H9 (cell line): ENCODE results near the gene TMC2. TPM values are rescaled to one million over a fixed set of nuclear protein-coding genes. Genes with fewer than 3 reads are reported as not detected.

ENCODE experiments used
- DNase-seq: peaks from one replicate; pipeline ENCODE4 v3.0.0-alpha.2; 2017
- H2AFZ ChIP-seq: one replicate; pipeline ENCODE4 v1.6.1; 2013; ENCODE audit warnings: mild to moderate bottlenecking, low read length, control low read depth, moderate library complexity
- H2AK5ac ChIP-seq: 2 replicates; pipeline ENCODE4 v1.6.1; 2013; ENCODE audit warnings: low read length, control low read depth, mixed read lengths; ENCODE audit not compliant: insufficient read length
- H2BK120ac ChIP-seq: one replicate; pipeline ENCODE4 v1.6.1; 2013; ENCODE audit warnings: low read depth, mild to moderate bottlenecking, low read length, control low read depth, inconsistent platforms; ENCODE audit not compliant: poor library complexity, severe bottlenecking
- H2BK12ac ChIP-seq: 2 replicates; pipeline ENCODE4 v1.6.1; 2013; ENCODE audit warnings: low read length, control low read depth, mixed read lengths, low read depth; ENCODE audit not compliant: insufficient read length
- H2BK15ac ChIP-seq: 2 replicates; pipeline ENCODE4 v1.6.1; 2013; ENCODE audit warnings: low read depth, low read length, control low read depth
- H2BK20ac ChIP-seq: one replicate; pipeline ENCODE4 v1.6.1; 2013; ENCODE audit warnings: low read depth, mild to moderate bottlenecking, low read length, control low read depth, inconsistent platforms; ENCODE audit not compliant: poor library complexity, severe bottlenecking
- H2BK5ac ChIP-seq: 2 replicates; pipeline ENCODE4 v1.6.1; 2013; ENCODE audit warnings: low read length, control low read depth, mixed read lengths; ENCODE audit not compliant: insufficient read length
- H3K14ac ChIP-seq: 2 replicates; pipeline ENCODE4 v1.6.1; 2013; ENCODE audit warnings: low read length, control low read depth; ENCODE audit not compliant: insufficient read depth
- H3K18ac ChIP-seq: 2 replicates; pipeline ENCODE4 v1.6.1; 2013; ENCODE audit warnings: low read depth, mild to moderate bottlenecking, mixed read lengths, low read length, control low read depth; ENCODE audit not compliant: insufficient read length
- H3K23ac ChIP-seq: 2 replicates; pipeline ENCODE4 v1.6.1; 2013; ENCODE audit warnings: low read length, control low read depth, mixed read lengths, low read depth; ENCODE audit not compliant: insufficient read length
- H3K23me2 ChIP-seq: 2 replicates; pipeline ENCODE4 v1.6.1; 2013; ENCODE audit warnings: low read depth, mild to moderate bottlenecking, mixed read lengths, low read length, control low read depth; ENCODE audit not compliant: insufficient read length, poor library complexity, severe bottlenecking
- H3K27ac ChIP-seq: 2 replicates; pipeline ENCODE4 v1.5.1; 2013; ENCODE audit warnings: low read length, control low read depth, mixed read lengths, low read depth; ENCODE audit not compliant: insufficient read length
- H3K27me3 ChIP-seq: 2 replicates; pipeline ENCODE4 v1.6.1; 2013; ENCODE audit warnings: low read length, control low read depth, inconsistent platforms; ENCODE audit not compliant: insufficient read depth
- H3K4ac ChIP-seq: 2 replicates; pipeline ENCODE4 v1.6.1; 2013; ENCODE audit warnings: low read depth, mild to moderate bottlenecking, control low read depth, inconsistent platforms, low read length, moderate library complexity
- H3K4me1 ChIP-seq: 2 replicates; pipeline ENCODE4 v1.6.1; 2013; ENCODE audit warnings: low read length, control low read depth, inconsistent platforms; ENCODE audit not compliant: insufficient read depth
- H3K4me2 ChIP-seq: 2 replicates; pipeline ENCODE4 v1.6.1; 2013; ENCODE audit warnings: low read length, control low read depth, mixed read lengths; ENCODE audit not compliant: insufficient read length, insufficient read depth
- H3K56ac ChIP-seq: 2 replicates; pipeline ENCODE4 v1.6.1; 2013; ENCODE audit warnings: low read depth, mild to moderate bottlenecking, mixed read lengths, low read length, control low read depth; ENCODE audit not compliant: insufficient read length
- H3K79me1 ChIP-seq: 2 replicates; pipeline ENCODE4 v1.6.1; 2013; ENCODE audit warnings: low read depth, mild to moderate bottlenecking, moderate library complexity, low read length, control low read depth, inconsistent platforms; ENCODE audit not compliant: insufficient read depth, poor library complexity, severe bottlenecking
- H3K79me2 ChIP-seq: 2 replicates; pipeline ENCODE4 v1.6.1; 2013; ENCODE audit warnings: low read length, control low read depth, inconsistent platforms; ENCODE audit not compliant: insufficient read depth
- H3K9ac ChIP-seq: 2 replicates; pipeline ENCODE4 v1.6.1; 2013; ENCODE audit warnings: low read length, control low read depth, mixed read lengths; ENCODE audit not compliant: insufficient read length; ENCODE audit errors: extremely low read depth
- H3K9me3 ChIP-seq: one replicate; pipeline ENCODE4 v1.6.1; 2013; ENCODE audit warnings: low read depth, low read length, inconsistent platforms; ENCODE audit not compliant: control insufficient read depth
- H3T11ph ChIP-seq: one replicate; pipeline ENCODE4 v1.6.1; 2013; ENCODE audit warnings: mild to moderate bottlenecking, low read length, control low read depth, inconsistent platforms
- H4K20me1 ChIP-seq: one replicate; pipeline ENCODE4 v1.6.1; 2013; ENCODE audit not compliant: control insufficient read depth, insufficient read length, insufficient read depth
- H4K5ac ChIP-seq: 2 replicates; pipeline ENCODE4 v1.6.1; 2013; ENCODE audit warnings: low read depth, mild to moderate bottlenecking, mixed read lengths, low read length, control low read depth; ENCODE audit not compliant: insufficient read length
- H4K8ac ChIP-seq: replicated peaks from 2 replicates; pipeline ENCODE4 v1.6.1; 2013; ENCODE audit warnings: low read length, control low read depth, mixed read lengths, low read depth; ENCODE audit not compliant: insufficient read length
- H4K91ac ChIP-seq: 2 replicates; pipeline ENCODE4 v1.6.1; 2013; ENCODE audit warnings: low read depth, mild to moderate bottlenecking, moderate library complexity, mixed read lengths, low read length, control low read depth; ENCODE audit not compliant: insufficient read length
- H3K27ac Mint-ChIP-seq, 3 experiments: 2 replicates in 2 of 3; 3 replicates in 1 of 3; pipeline ENCODE4 v1.8.0; 2020 to 2021; ENCODE audit warnings: mixed read lengths in 3 of 3, mild to moderate bottlenecking in 1 of 3, moderate library complexity in 1 of 3
- H3K27me3 Mint-ChIP-seq: 2 replicates; pipeline ENCODE4 v1.8.0; 2021; ENCODE audit warnings: low read depth, mild to moderate bottlenecking, moderate library complexity, mixed read lengths
- H3K36me3 Mint-ChIP-seq, 3 experiments: 2 replicates in 2 of 3; 3 replicates in 1 of 3; pipeline ENCODE4 v1.8.0; 2020 to 2021; ENCODE audit warnings: low read depth in 3 of 3, mixed read lengths in 3 of 3; ENCODE audit not compliant: insufficient read depth in 1 of 3
- H3K4me1 Mint-ChIP-seq, 2 experiments: 2 replicates each; pipeline ENCODE4 v1.8.0; 2020; ENCODE audit warnings: mixed read lengths in 2 of 2
- H3K4me3 Mint-ChIP-seq, 2 experiments: 2 replicates in 1 of 2; 3 replicates in 1 of 2; pipeline ENCODE4 v1.8.0; 2020 to 2021; ENCODE audit warnings: mild to moderate bottlenecking in 2 of 2, mixed read lengths in 2 of 2, moderate library complexity in 1 of 2
- H3K9me3 Mint-ChIP-seq, 2 experiments: 2 replicates in 1 of 2; 3 replicates in 1 of 2; pipeline ENCODE4 v1.8.0; 2020; ENCODE audit warnings: mild to moderate bottlenecking in 2 of 2, mixed read lengths in 2 of 2, moderate library complexity in 1 of 2
- WGBS: extraction: QIAGEN DNeasy Blood & Tissue Kit; methylation state at CpG from one replicate; pipeline ENCODE4 v1.1.7; 2013; ENCODE audit warnings: missing lambda C conversion rate, low lambda C conversion rate, mixed read lengths; ENCODE audit not compliant: insufficient read length; ENCODE audit errors: extremely low coverage; 5-methylcytosine and 5-hydroxymethylcytosine counted together
- total RNA-seq: library from RNA; stranded (reverse); gene quantifications from 2 replicates; pipeline ENCODE4 v1.2.1, GENCODE V29; 2021
- TF ChIP-seq, protein P1 (sequence below): fragments of 200-600 bp; sonication (generic); conservative IDR thresholded peaks from 3 replicates; pipeline ENCODE4 v1.8.0; 2021; ENCODE audit warnings: antibody characterized with exemption, mild to moderate bottlenecking

Gene TMC2
- total RNA-seq, 1 experiment from 2014 or later, result not detected

DNA sequence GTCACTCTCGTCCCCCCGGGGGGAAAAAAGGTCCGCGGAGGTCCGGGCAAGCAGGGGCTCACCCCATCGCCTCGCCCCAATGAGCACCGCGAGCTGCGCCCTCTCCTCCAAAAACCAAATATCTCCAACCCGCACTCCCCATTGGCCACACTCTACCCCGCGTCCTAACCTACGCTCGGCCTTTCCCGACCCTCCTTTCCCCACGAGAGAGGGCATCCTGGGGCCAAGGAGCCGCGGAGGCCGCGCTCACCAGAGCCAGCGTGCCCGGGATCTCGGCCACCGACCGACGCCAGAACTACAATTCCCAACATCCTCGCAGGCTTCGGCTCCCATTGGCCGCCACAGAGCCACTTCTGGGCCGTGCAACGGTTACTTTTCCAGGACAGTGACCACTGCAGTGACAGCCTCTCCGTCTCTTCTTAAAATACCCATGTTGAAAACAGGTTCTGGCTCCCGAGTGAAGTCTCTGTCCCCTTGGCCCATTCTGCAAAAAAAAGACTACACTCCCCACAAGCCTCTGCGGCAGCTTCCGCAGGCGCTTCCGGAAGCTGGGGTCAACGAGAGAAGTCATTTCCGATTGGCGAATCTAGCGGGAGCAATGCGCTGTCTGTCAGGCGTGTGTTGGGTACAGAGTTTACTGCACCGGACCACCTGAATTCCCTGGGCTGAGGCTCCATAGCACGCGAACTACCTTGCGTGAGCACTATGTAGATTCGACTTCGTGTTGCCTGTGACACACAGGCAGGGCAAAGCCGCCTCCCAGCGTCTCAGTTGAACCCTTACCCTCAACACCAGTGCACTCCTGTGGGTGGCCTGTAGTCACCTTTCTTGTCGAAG, 27.5 kb upstream of the TMC2 start, which contains the start of gene ZNF343:
Gene ZNF343, minus strand, starts transcription at position 285 of the 837 bp plus-strand sequence. CDS start 15,020 bp downstream, outside the sequence.
- H3K4me3 Mint-ChIP-seq, result peak within 1 kb of the TSS; percentile 95 to 99
- no peak within 1 kb of the TSS for H2BK20ac ChIP-seq
- no peaks in the 10 kb centered on the region for H4K20me1 ChIP-seq
- H3K4me1 ChIP-seq, result no peaks in the 10 kb centered on the region
- DNase-seq, result peak; percentile 86
- H3K23me2 ChIP-seq, result peaks cover 12% of the 10 kb centered on the region
- no peak within 1 kb of the TSS for H2BK120ac ChIP-seq
- TF ChIP-seq, protein P1, sequence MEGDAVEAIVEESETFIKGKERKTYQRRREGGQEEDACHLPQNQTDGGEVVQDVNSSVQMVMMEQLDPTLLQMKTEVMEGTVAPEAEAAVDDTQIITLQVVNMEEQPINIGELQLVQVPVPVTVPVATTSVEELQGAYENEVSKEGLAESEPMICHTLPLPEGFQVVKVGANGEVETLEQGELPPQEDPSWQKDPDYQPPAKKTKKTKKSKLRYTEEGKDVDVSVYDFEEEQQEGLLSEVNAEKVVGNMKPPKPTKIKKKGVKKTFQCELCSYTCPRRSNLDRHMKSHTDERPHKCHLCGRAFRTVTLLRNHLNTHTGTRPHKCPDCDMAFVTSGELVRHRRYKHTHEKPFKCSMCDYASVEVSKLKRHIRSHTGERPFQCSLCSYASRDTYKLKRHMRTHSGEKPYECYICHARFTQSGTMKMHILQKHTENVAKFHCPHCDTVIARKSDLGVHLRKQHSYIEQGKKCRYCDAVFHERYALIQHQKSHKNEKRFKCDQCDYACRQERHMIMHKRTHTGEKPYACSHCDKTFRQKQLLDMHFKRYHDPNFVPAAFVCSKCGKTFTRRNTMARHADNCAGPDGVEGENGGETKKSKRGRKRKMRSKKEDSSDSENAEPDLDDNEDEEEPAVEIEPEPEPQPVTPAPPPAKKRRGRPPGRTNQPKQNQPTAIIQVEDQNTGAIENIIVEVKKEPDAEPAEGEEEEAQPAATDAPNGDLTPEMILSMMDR, result no peak
- peaks cover 52% of the 10 kb centered on the region for H3K27me3 Mint-ChIP-seq
- H2BK12ac ChIP-seq, result no peak within 1 kb of the TSS
- peaks cover 0 to 7% of the 10 kb centered on the region in 2 experiments; a peak in 1 of 5 replicates for H3K9me3 Mint-ChIP-seq
- no peaks in the 10 kb centered on the region for H3K79me1 ChIP-seq
- H3K36me3 Mint-ChIP-seq, result no peaks in the 10 kb centered on the region
- no peak within 1 kb of the TSS for H2AK5ac ChIP-seq
- H3K18ac ChIP-seq, result peak within 1 kb of the TSS; percentile 96
- H3K27ac ChIP-seq, result no peak within 1 kb of the TSS
- no peaks in the 10 kb centered on the region for H3K79me2 ChIP-seq
- H3K27me3 ChIP-seq, result peaks cover 39% of the 10 kb centered on the region
- peak within 1 kb of the TSS; percentile 78 for H3K4me2 ChIP-seq
- H3K9me3 ChIP-seq, result no peaks in the 10 kb centered on the region
- H3K23ac ChIP-seq, result no peak within 1 kb of the TSS
- peak within 1 kb of the TSS; percentile 81 to 96 (median 93) for H3K27ac Mint-ChIP-seq
- no peak within 1 kb of the TSS for H3T11ph ChIP-seq
- no peak within 1 kb of the TSS for H3K4ac ChIP-seq
- no peak within 1 kb of the TSS for H2BK15ac ChIP-seq
- no peak within 1 kb of the TSS for H2BK5ac ChIP-seq
- H3K9ac ChIP-seq, result peak within 1 kb of the TSS; percentile 7
- no peak within 1 kb of the TSS for H4K91ac ChIP-seq
- H4K5ac ChIP-seq, result no peak within 1 kb of the TSS
- peak within 1 kb of the TSS; percentile 93 for H2AFZ ChIP-seq
- no peak within 1 kb of the TSS for H4K8ac ChIP-seq
- peak within 1 kb of the TSS; percentile 94 for H3K14ac ChIP-seq
- H3K4me1 Mint-ChIP-seq, result peaks cover 11 to 13% of the 10 kb centered on the region in 2 experiments
- no peak within 1 kb of the TSS for H3K56ac ChIP-seq
- WGBS, result no CpG with 5 or more reads among the region's 53 CpGs
